Neural cell (in vitro differentiated cells): Measurements from ENCODE around the gene SPRY4. TPM values are rescaled to one million over a fixed set of nuclear protein-coding genes. Genes with fewer than 3 reads are reported as not detected.

ENCODE experiments used
- H2AFZ ChIP-seq: fragments of 200-600, 300-800 bp; sonication (generic), shearing (Covaris generic); 2 replicates; pipeline ENCODE4 v1.6.0; 2014; ENCODE audit warnings: low read depth, mild to moderate bottlenecking, antibody characterized with exemption, low read length, moderate library complexity
- H3F3A ChIP-seq: fragments of 200-600 bp; shearing (Covaris generic); 2 replicates; pipeline ENCODE4 v1.6.1; 2016; ENCODE audit warnings: mild to moderate bottlenecking, moderate library complexity, mixed read lengths, antibody characterized with exemption, low read length; ENCODE audit not compliant: insufficient read depth, poor library complexity, severe bottlenecking
- H3K27ac ChIP-seq: fragments of 200-600, 300-800 bp; sonication (generic), shearing (Covaris generic); 2 replicates; pipeline ENCODE4 v1.5.1; 2014; ENCODE audit warnings: mild to moderate bottlenecking, low read length, moderate library complexity
- H3K27me3 ChIP-seq: fragments of 300-800, 200-600 bp; sonication (generic), shearing (Covaris generic); 2 replicates; pipeline ENCODE4 v1.6.0; 2014; ENCODE audit warnings: mild to moderate bottlenecking, low read depth, low read length, moderate library complexity; ENCODE audit not compliant: insufficient read depth
- H3K36me3 ChIP-seq: fragments of 300-800, 200-600 bp; sonication (generic), shearing (Covaris generic); 2 replicates; pipeline ENCODE4 v1.5.1; 2014; ENCODE audit warnings: mild to moderate bottlenecking, antibody characterized with exemption, low read length, moderate library complexity; ENCODE audit not compliant: insufficient read depth
- H3K4me2 ChIP-seq: fragments of 300-800, 200-600 bp; sonication (generic), shearing (Covaris generic); 2 replicates; pipeline ENCODE4 v1.6.0; 2014; ENCODE audit warnings: mild to moderate bottlenecking, low read length
- H3K4me3 ChIP-seq: fragments of 300-800, 200-600 bp; sonication (generic), shearing (Covaris generic); 2 replicates; pipeline ENCODE4 v1.5.1; 2014; ENCODE audit warnings: mild to moderate bottlenecking, low read length, moderate library complexity
- H3K79me2 ChIP-seq: fragments of 200-600 bp; shearing (Covaris generic); replicated peaks from 2 replicates; pipeline ENCODE4 v1.6.0; 2014; ENCODE audit warnings: mild to moderate bottlenecking, low read length, moderate library complexity; ENCODE audit not compliant: insufficient read depth
- H3K9ac ChIP-seq: fragments of 300-800, 200-600 bp; sonication (generic), shearing (Covaris generic); 2 replicates; pipeline ENCODE4 v1.6.1; 2016; ENCODE audit warnings: mild to moderate bottlenecking, low read length, mixed read lengths
- H3K9me2 ChIP-seq: fragments of 200-600 bp; shearing (Covaris generic); 2 replicates; pipeline ENCODE4 v1.6.1; 2016; ENCODE audit warnings: mild to moderate bottlenecking, low read length, mixed read lengths; ENCODE audit not compliant: insufficient read depth
- H3K9me3 ChIP-seq: fragments of 200-600, 300-800 bp; sonication (generic), shearing (Covaris generic); 2 replicates; pipeline ENCODE4 v1.6.1; 2016; ENCODE audit warnings: mild to moderate bottlenecking, mixed run types, low read length, moderate library complexity, mixed read lengths
- H4K20me1 ChIP-seq: fragments of 200-600 bp; shearing (Covaris generic); 2 replicates; pipeline ENCODE4 v1.6.1; 2016; ENCODE audit warnings: mild to moderate bottlenecking, mixed run types; ENCODE audit not compliant: insufficient read depth
- EP300 ChIP-seq: fragments of 450-650 bp; conservative IDR thresholded peaks from 2 replicates; pipeline ENCODE4 v1.6.1; 2014; ENCODE audit warnings: antibody characterized with exemption, mild to moderate bottlenecking, moderate library complexity; ENCODE audit not compliant: poor library complexity, severe bottlenecking
- EZH2 ChIP-seq: fragments of 200-600, 300-800 bp; shearing (Covaris generic), sonication (generic); IDR thresholded peaks from 2 replicates; pipeline ENCODE4 v1.6.1; 2014; ENCODE audit warnings: antibody characterized with exemption, low read length, borderline replicate concordance, mild to moderate bottlenecking; ENCODE audit not compliant: insufficient read depth, poor library complexity, severe bottlenecking
- MXI1 ChIP-seq: fragments of 450-650 bp; conservative IDR thresholded peaks from 2 replicates; pipeline ENCODE4 v1.6.1; 2014; ENCODE audit warnings: antibody characterized with exemption, mild to moderate bottlenecking; ENCODE audit not compliant: poor library complexity, severe bottlenecking
- POLR2AphosphoS5 ChIP-seq: IDR thresholded peaks from 2 replicates; pipeline ENCODE4 v1.6.1; 2012
- RAD21 ChIP-seq: fragments of 450-650 bp; conservative IDR thresholded peaks from 2 replicates; pipeline ENCODE4 v1.6.1; 2014; ENCODE audit warnings: antibody characterized with exemption, mild to moderate bottlenecking, moderate library complexity
- SMC3 ChIP-seq: fragments of 450-650 bp; conservative IDR thresholded peaks from 2 replicates; pipeline ENCODE4 v1.6.1; 2014; ENCODE audit warnings: antibody characterized with exemption, mild to moderate bottlenecking, moderate library complexity; ENCODE audit not compliant: poor library complexity
- polyA plus RNA-seq: library from polyadenylated mRNA; depleted of rRNA; stranded (reverse); fragments of >200 nt; gene quantifications from 2 replicates; pipeline ENCODE4 v1.2.3, GENCODE V29; 2014
- TF ChIP-seq, protein P1 (sequence below): fragments of 450-650 bp; IDR thresholded peaks from 2 replicates; pipeline ENCODE4 v1.5.1; 2014; ENCODE audit warnings: antibody characterized with exemption, mild to moderate bottlenecking, moderate library complexity; ENCODE audit not compliant: poor library complexity, severe bottlenecking

SPRY4 gene
- polyA plus RNA-seq, 1 donor from 2014 or later, result 0.47 TPM

GRCh38 chr5:142325725-142326479 is 1.1 kb upstream of the SPRY4 start:
- peak overlapping the region; percentile 76 for H3K4me3 ChIP-seq
- H3K36me3 ChIP-seq, result no peaks in the 10 kb centered on the region
- peak overlapping the region; percentile 24 for H3K9ac ChIP-seq
- H3K79me2 ChIP-seq, result no peaks in the 10 kb centered on the region
- no peaks in the 10 kb centered on the region for H4K20me1 ChIP-seq
- H3K27me3 ChIP-seq, result peaks cover 64% of the 10 kb centered on the region
- H3F3A ChIP-seq, result peaks cover 3% of the 10 kb centered on the region
- no peak overlapping the region for H2AFZ ChIP-seq
- no peak overlapping the region for H3K27ac ChIP-seq
- no peak overlapping the region for H3K4me2 ChIP-seq
- no peaks in the 10 kb centered on the region for H3K9me2 ChIP-seq
- no peaks in the 10 kb centered on the region for H3K9me3 ChIP-seq
- TF ChIP-seq POLR2AphosphoS5 (no peak), RAD21 (no peak)

DNA sequence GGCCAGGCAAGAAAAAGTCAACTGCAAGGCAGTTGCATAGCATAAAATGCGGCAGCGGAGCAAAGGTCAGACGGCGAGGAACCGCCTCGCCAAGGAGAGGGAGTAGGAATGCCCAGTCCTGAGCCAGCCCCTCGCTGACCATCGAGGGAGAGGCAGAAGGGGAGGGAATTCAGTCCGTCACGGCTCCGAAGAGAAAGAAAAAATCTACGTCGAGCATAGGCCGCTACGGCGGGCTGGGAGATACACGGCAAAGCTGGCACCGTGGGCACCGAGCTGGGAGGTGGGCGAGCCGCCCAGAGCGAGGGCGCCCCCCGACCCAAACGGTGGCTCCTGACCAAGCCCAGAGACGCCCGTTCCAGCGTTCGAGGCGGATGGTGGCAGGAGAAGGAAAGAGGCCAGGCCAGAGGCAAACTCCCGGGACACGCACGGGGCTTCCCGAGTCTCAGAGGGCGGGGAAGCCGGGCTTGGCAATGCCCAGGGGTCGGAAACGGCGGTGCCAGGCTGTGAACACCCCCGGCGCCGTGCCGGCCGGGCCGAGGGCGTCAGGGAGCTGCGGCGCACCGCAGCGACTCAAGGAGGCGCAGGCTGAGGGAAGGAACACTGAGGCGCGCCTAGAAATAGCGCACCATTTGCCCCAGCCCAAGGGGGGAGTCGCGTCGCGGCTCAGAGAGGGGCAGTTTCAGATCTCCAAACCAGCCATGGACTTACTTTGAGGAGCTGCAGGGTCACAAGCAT is 518 bp downstream of the SPRY4 start:
- H2AFZ ChIP-seq, result peak overlapping the region; percentile 31
- peak overlapping the region; percentile 56 for H3K9ac ChIP-seq
- no peaks in the 10 kb centered on the region for H3K79me2 ChIP-seq
- H3K9me3 ChIP-seq, result no peaks in the 10 kb centered on the region
- no peaks in the 10 kb centered on the region for H3K9me2 ChIP-seq
- peak overlapping the region; percentile 45 for H3K27ac ChIP-seq
- peaks cover 3% of the 10 kb centered on the region for H3F3A ChIP-seq
- TF ChIP-seq POLR2AphosphoS5 (no peak), SMC3 (peak; percentile 50)
- TF ChIP-seq, protein P1, sequence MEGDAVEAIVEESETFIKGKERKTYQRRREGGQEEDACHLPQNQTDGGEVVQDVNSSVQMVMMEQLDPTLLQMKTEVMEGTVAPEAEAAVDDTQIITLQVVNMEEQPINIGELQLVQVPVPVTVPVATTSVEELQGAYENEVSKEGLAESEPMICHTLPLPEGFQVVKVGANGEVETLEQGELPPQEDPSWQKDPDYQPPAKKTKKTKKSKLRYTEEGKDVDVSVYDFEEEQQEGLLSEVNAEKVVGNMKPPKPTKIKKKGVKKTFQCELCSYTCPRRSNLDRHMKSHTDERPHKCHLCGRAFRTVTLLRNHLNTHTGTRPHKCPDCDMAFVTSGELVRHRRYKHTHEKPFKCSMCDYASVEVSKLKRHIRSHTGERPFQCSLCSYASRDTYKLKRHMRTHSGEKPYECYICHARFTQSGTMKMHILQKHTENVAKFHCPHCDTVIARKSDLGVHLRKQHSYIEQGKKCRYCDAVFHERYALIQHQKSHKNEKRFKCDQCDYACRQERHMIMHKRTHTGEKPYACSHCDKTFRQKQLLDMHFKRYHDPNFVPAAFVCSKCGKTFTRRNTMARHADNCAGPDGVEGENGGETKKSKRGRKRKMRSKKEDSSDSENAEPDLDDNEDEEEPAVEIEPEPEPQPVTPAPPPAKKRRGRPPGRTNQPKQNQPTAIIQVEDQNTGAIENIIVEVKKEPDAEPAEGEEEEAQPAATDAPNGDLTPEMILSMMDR, result peak; percentile 81
- H3K4me2 ChIP-seq, result peak overlapping the region; percentile 66
- no peaks in the 10 kb centered on the region for H4K20me1 ChIP-seq
- no peaks in the 10 kb centered on the region for H3K36me3 ChIP-seq
- H3K27me3 ChIP-seq, result peaks cover 78% of the 10 kb centered on the region
- H3K4me3 ChIP-seq, result peak overlapping the region; percentile 76

GRCh38 chr5:142323480-142324135 is 1.2 kb downstream of the SPRY4 start:
- no peaks in the 10 kb centered on the region for H3K9me2 ChIP-seq
- H3K9ac ChIP-seq, result no peak overlapping the region
- H3K4me3 ChIP-seq, result peak overlapping the region; percentile 76
- no peaks in the 10 kb centered on the region for H3K36me3 ChIP-seq
- H2AFZ ChIP-seq, result no peak overlapping the region
- no peaks in the 10 kb centered on the region for H4K20me1 ChIP-seq
- H3K9me3 ChIP-seq, result no peaks in the 10 kb centered on the region
- no peak overlapping the region for H3K27ac ChIP-seq
- peaks cover 3% of the 10 kb centered on the region for H3F3A ChIP-seq
- peaks cover 85% of the 10 kb centered on the region for H3K27me3 ChIP-seq
- no peaks in the 10 kb centered on the region for H3K79me2 ChIP-seq
- no peak overlapping the region for H3K4me2 ChIP-seq
- TF ChIP-seq SMC3 (no peak), EP300 (no peak), EZH2 (no peak), MXI1 (no peak)
